Ishikawa (cell line): Measurements from ENCODE around the gene SLC46A1.

ENCODE experiments used
- EP300 ChIP-seq: IDR thresholded peaks from 2 replicates; pipeline ENCODE4 v1.6.1; 2012; ENCODE audit warnings: borderline replicate concordance
- REST ChIP-seq: IDR thresholded peaks from 2 replicates; pipeline ENCODE4 v1.6.1; 2012; ENCODE audit warnings: low read depth, mild to moderate bottlenecking
- TAF1 ChIP-seq: IDR thresholded peaks from 2 replicates; pipeline ENCODE4 v1.6.1; 2012; ENCODE audit warnings: low read depth, mild to moderate bottlenecking
- TCF12 ChIP-seq: IDR thresholded peaks from 2 replicates; pipeline ENCODE4 v1.6.1; 2012; ENCODE audit warnings: low read depth
- TEAD4 ChIP-seq: IDR thresholded peaks from 2 replicates; pipeline ENCODE4 v1.6.1; 2012
- YY1 ChIP-seq: IDR thresholded peaks from 2 replicates; pipeline ENCODE4 v1.6.1; 2012; ENCODE audit warnings: low read depth
- ZBTB7A ChIP-seq: IDR thresholded peaks from 2 replicates; pipeline ENCODE4 v1.6.1; 2012; ENCODE audit warnings: low read depth

GRCh38 chr17:28405632-28406472, at the start of gene SLC46A1:
- TF ChIP-seq YY1 (no peak; the same call in 1 of the 2 replicates), TEAD4 (peak; percentile 19; the same call in 1 of the 2 replicates), EP300 (no peak), REST (0 out of 2 replicates have a peak, but pooled peaks have one; percentile 25), TAF1 (no peak), TCF12 (peak; percentile 70), ZBTB7A (peak; percentile 59; the same call in 1 of the 2 replicates)
